IPS DF 4.7 (cell line): Measurements from ENCODE around the gene ATP5MK.
A peak's percentile ranks its signal among the peaks of the same experiment; 100 is the strongest.
"Not testable (repeated sequence)": the region's sequence is repeated elsewhere in the genome, so short reads cannot be mapped to it uniquely, and the experiment has no call there.

ENCODE experiments used
- DNase-seq: peaks from one replicate; pipeline ENCODE4 v3.0.0-alpha.2; 2013; ENCODE audit warnings: low spot score; ENCODE audit errors: extremely low read depth

ATP5MK gene, protein sequence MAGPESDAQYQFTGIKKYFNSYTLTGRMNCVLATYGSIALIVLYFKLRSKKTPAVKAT

GRCh38 chr10:103396067-103396788 lies at the start of gene ATP5MK, which contains the start of gene PDCD11:
ATP5MK (minus strand) TSS chr10:103396475; CDS start chr10:103392457, 4,018 bp downstream.
PDCD11 (plus strand) TSS chr10:103396626; CDS start chr10:103398427, 1,801 bp downstream.
- peak; percentile 97 for DNase-seq

GRCh38 chr10:103445366-103445765 lies 49.1 kb upstream of the ATP5MK start:
- DNase-seq, result no peak

DNA sequence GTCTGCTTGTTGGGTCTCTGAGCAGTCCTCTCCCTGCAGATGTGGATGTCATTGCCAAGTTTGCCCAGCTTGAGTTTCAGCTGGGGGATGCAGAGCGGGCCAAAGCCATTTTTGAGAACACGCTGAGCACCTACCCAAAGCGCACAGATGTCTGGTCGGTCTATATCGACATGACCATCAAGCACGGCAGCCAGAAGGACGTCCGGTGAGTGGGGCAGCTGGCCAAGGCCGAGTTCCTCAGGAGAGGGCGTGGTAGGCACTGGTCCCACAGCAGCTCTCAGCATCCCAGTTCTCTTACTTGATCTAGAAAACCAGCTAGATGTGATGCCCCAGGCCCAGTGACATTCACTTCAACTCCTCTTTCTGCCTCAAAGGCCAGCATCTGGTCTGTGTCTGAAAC lies 48.2 kb upstream of the ATP5MK start:
- DNase-seq, result no peak

GRCh38 chr10:103443475-103444185 lies 47.4 kb upstream of the ATP5MK start:
- DNase-seq, result no peak

- DNase-seq, result no peak
Observed at GRCh38 chr10:103442031-103442461, 45.8 kb upstream of the ATP5MK start.

DNA sequence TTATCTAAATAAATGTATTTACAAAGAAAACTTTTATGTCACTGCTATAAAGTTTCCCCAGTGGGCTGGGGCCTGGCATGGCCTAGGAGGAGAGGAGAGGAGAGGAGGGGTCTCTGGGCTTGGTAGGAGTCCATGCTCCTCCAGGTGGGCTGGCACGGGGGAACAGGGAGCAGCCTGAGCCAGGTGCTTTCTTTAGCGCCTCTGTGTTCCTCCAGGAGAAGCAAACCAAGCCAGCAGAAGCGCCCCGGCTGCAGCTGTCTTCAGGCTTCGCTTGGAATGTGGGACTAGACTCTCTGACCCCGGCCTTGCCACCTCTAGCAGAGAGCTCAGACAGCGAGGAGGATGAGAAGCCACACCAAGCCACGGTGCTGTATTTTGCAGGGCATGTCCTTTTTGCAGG lies 45.3 kb upstream of the ATP5MK start:
- DNase-seq, result no peak

- no peak for DNase-seq
Observed at GRCh38 chr10:103441206-103441605, 44.9 kb upstream of the ATP5MK start.

GRCh38 chr10:103440416-103440815 lies 44.1 kb upstream of the ATP5MK start:
- no peak for DNase-seq

GRCh38 chr10:103439776-103440175 lies 43.5 kb upstream of the ATP5MK start:
- DNase-seq, result no peak

GRCh38 chr10:103433858-103434257 lies 37.6 kb upstream of the ATP5MK start:
- DNase-seq, result no peak

GRCh38 chr10:103431902-103432301 lies 35.6 kb upstream of the ATP5MK start:
- no peak for DNase-seq

GRCh38 chr10:103429647-103430046 lies 33.4 kb upstream of the ATP5MK start:
- no peak for DNase-seq

DNA sequence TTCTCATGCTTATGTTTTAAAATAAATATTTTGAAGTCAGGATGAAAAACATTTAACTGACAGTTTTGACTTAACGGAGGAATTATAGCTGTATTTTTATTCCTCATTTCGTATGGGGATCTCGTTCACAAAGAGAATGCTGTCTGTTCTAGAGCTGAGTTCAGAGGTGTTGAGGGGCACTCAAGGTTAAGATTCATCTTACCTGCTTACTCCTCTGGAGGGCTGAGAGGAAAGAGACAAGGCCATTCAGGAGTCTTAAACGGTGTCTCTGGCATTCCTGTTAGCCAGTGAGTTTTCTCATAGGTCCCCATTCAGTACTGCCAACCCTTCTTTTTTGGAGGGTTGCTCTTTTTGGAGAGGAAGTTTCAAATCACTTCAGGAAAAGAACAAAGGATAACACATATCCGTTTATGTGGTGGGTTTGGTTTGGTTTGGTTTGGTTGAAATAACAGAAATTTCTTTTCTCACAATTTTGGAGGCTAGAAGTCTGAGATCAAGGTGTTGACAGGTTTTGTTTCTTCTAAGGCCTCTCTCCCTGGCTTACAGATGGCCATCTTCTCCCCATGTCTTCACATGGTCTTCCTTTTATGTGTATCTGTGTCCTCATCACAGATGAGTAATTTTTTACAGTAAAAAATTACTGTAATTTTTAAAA lies 32.8 kb upstream of the ATP5MK start:
- DNase-seq, result no peak

GRCh38 chr10:103427866-103428265 lies 31.6 kb upstream of the ATP5MK start:
- no peak for DNase-seq

- DNase-seq, result no peak
Observed at GRCh38 chr10:103423748-103424147, 27.5 kb upstream of the ATP5MK start.

DNA sequence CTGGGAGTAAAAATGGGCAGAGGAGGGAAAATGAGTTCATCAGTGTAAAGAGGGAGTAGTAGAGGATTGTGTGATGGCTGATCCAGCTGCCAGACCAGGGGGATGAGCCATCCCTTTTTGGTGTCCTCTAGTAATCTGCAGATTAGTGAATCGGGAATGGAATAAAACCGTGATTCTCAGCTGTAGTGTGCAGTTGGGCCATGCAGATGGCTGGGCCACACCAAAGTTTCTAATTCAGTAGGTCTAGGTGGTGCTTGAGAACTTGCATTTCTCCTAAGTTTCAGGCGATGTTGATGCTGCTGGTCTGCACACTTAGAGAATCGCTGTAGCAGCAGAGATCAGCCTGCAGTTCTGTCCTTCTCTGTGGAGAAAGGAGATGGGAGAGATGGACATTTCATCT lies 22.8 kb upstream of the ATP5MK start:
- DNase-seq, result no peak

- DNase-seq, result no peak
Observed at GRCh38 chr10:103417601-103418000, 21.3 kb upstream of the ATP5MK start.

DNA sequence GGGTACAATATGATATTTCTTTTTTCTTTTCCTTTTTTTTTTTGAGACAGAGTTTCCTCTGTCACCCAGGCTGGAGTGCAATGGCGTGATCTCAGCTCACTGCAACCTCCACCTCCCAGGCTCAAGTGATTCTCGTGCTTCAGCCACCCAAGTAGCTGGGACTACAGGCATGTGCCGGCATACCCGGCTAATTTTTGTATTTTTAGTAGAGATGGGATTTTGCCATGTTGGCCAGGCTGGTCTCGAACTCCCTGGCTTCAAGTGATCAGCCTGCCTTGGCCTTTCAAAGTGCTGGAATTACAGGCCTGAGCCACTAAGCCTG lies 20.8 kb upstream of the ATP5MK start:
- not testable (repeated sequence) for DNase-seq

GRCh38 chr10:103416436-103417147 lies 20.3 kb upstream of the ATP5MK start:
- no peak for DNase-seq

DNA sequence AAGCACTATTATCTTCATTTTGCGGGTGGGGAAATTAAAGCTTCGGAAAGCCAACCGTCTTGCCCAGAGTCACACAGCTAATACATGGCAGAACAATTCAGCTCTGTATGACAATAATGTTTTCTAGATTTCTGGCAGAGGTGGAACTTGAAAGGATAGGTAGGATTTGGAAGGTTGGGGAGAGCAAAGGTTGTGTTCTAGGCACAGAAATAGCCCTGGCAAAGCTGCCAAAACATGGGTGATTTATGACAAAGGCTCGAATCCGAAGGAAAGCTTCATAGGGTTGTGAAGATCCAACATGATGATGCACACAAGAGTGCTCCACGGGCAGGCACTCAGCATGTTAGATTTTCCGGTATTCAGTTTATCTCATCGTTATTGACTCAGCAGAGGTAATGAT lies 19.3 kb upstream of the ATP5MK start:
- no peak for DNase-seq

DNA sequence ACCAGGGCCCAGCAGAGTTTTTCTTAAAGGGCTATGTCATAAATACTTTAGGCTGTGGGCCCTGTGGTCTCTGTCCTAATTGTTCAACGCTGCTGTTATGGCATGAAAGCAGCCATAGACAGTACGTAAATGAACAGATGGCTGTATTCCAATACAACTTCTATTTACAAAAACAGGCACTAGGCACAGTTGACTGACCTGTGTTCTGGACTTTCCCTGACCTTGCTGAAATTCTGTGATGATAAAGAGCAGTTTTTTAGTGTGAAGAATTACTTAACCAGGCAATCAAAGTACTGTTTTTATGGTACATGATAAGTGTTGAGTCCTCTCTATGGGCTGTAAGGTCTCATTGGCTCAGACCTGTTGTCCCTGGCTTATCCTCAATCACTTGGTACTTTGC lies 17.3 kb upstream of the ATP5MK start:
- DNase-seq, result no peak
